AG08395 (cell line): ENCODE data around the gene EVI5L.

Experiments
- DNase-seq: peaks from one replicate; pipeline ENCODE4 v3.0.0; 2012; ENCODE audit warnings: mixed read lengths, low spot score

Gene EVI5L

DNA sequence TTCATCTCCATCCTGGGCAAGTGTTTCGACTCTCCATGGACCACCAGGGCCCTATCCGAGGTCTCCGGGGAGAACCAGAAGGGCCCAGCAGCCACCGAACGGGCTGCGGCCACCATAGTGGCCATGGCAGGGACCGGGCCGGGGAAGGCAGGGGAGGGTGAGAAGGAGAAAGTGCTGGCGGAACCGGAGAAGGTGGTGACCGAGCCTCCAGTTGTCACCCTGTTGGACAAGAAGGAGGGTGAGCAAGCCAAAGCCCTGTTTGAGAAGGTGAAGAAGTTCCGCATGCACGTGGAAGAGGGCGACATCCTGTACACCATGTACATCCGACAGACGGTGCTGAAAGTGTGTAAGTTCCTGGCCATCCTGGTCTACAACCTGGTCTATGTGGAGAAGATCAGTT lies 68.9 kb downstream of the EVI5L start:
- DNase-seq: no peak

DNA sequence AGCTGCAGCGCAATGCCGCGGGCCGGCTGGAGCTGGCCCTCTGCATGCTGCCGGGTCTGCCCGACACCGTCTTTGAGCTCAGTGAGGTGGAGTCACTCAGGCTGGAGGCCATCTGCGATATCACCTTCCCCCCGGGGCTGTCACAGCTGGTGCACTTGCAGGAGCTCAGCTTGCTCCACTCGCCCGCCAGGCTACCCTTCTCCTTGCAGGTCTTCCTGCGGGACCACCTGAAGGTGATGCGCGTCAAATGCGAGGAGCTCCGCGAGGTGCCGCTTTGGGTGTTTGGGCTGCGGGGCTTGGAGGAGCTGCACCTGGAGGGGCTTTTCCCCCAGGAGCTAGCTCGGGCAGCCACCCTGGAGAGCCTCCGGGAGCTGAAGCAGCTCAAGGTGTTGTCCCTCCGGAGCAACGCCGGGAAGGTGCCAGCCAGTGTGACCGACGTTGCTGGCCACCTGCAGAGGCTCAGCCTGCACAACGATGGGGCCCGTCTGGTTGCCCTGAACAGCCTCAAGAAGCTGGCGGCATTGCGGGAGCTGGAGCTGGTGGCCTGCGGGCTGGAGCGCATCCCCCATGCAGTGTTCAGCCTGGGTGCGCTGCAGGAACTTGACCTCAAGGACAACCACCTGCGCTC lies 69.8 kb downstream of the EVI5L start:
- no peak for DNase-seq

DNA sequence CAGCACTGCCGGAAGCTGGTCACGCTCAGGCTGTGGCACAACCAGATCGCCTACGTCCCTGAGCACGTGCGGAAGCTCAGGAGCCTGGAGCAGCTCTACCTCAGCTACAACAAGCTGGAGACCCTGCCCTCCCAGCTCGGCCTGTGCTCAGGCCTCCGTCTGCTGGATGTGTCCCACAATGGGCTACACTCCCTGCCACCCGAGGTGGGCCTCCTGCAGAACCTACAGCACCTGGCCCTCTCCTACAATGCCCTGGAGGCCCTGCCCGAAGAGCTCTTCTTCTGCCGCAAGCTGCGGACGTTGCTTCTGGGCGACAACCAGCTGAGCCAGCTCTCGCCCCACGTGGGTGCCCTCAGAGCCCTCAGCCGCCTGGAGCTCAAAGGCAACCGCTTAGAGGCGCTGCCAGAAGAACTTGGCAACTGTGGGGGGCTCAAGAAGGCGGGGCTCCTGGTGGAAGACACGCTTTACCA lies 70.4 kb downstream of the EVI5L start:
- DNase-seq: no peak

DNA sequence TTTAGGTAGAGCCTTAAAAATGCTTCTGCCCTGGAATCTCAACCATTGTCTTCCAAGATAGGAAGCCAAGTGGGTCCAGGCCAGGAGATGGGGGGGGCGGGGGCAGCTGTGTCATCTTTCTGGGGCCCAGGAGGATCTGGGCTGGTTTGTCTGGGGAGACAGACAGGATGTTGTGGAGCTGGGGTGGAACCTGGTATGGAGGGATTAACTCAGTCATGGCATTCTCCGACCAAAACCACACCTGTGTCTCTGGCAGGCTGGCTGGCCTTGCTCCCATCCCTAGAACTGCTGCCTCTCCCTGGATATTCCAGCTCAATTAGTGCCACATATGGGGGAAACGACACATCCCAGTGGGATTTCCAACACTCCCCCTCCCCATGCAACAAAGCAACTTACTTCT lies 70.9 kb downstream of the EVI5L start:
- DNase-seq: no peak

DNA sequence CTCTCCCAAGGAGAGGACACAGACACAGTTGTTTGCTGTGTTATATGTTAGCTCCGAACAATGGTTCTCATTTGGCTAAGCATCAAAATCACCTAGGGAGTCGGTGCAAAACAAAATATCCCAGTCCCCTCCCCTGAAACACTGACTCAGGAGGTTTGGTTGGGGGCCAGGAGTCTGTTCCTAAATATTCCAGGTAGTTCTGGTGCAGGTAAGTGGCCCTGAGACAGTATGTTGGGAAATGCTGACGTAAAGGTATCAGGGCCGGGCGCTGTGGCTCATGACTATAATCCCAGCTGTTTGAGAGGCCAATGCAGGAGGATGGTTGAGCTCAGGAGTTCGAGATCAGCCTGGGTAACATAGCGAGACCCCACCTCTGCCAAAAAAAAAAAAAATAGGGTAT lies 71.3 kb downstream of the EVI5L start:
- no peak for DNase-seq

DNA sequence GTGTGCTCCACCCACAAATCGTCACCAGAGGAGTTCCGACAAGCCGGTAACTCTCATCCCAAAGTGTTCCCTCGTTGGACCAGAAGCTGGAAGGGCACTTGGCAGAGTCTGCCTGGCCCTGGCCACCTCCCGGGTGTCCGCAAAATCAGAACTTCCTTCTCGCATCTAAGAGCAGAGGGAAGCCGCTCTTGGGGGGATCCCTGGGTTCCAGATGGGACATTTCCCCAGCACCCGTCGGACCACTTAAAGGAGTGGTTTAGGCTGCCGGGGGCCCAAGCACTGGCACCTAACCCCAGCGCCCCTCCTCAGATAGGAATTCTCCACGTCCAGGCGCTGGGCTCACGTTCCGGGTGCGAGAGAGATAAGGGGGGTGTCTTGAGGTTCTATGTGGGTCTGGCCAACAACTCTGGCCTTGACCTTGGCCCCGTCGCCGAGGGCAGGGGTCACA lies 72.8 kb downstream of the EVI5L start:
- no peak for DNase-seq

DNA sequence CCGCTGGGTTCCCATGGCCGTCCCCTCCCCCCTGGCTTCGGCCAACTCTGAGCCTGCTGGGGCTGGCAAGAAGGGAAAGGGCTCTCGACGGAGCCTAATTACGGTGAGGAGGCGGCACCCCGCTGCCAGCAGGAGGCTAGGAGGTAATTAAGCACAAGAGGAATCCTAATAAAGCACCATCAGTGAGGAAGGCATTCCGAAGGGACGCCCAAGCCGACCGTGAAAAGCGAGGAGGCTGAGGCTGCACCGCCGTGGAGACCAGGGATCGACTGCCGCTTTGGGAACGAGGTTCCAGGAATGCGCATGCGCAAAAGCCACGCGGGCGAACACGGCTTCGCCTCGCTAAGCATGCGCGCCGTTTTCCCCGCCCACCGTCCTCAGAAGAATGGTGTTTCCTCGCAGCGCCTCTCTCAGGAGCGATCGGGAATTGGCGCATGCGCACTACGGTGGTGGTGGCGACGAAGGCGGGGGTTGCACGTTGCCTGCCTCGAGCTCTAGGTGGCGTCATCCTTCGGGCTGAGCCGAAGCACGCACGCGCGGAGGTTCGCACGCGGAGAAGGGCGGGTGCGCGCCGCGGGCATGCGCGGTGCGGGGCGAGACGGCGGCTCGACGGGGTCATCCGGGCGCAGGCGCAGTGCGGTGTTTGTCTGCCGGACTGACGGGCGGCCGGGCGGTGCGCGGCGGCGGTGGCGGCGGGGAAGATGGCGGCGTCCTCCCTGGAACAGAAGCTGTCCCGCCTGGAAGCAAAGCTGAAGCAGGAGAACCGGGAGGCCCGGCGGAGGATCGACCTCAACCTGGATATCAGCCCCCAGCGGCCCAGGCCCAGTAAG lies 73.4 kb downstream of the EVI5L start, which contains the start of gene MAP2K7:
MAP2K7 (plus strand) TSS at position 634 of the 830 bp plus-strand sequence; CDS start at position 702, 68 bp downstream.
- DNase-seq: peak; percentile 100

DNA sequence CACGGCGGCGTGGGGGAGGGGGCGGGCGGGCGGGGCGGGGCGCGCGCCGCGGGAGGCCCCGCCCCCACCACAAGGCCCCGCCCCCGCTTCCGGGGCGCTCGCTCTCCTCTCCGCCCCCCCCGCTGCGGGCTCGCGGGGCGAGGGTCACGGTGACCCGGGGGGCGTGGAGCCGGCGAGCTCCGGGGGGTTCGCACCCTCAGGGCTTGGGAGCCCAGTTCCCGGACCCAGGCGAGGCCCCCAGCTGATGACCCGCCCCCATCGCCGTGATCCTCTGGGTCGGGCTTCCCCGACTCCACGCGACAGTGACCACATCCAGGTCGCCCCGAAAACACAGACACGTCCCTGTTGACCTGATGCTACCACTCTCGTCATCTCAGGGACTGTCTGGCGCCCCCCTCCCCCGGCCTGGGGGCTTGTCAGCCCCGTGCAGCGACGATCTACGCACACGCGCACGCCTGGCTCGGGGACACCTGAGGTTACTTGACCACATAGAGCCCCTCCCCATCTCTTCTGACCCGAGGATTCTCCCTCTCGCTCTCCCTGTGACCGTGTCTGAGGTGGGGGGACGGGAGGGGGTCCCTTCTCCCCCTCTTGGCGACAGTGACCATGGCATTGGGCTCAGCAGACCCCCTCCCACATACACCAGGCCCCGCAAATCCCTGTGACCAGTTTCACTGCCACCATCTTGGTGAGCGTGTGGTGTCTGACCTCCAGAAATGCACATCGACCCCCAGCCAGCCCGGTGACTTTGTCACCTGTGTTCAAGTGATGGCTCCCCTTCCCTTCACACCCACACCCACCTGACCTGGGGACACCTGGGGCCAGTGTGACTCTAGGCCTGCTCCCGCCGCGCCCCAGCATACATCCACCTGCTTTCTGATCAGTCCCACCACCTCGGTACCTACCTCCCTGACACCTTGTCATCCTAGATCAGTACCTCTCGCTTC lies 74.3 kb downstream of the EVI5L start:
- peak; percentile 62 for DNase-seq

DNA sequence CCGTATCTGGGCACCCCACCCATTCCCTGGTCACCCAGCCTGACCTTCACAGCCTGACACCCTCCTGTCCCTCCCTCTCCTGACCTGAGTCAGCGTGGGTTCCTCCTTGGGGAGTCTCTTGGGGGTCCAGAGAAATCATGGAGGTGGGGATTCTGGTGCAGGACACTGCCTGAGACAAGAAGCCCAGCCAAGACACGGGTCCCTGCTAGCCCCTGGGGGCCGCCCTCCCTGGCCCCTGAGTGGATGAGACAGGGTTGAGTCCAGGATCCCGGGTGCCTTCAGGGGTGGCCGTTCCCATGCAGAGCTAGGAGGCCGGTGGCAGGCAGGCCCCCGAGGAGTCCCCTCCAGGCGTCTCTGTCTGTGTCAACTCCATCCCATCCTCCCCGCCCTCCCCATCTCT lies 75.2 kb downstream of the EVI5L start:
- no peak for DNase-seq

DNA sequence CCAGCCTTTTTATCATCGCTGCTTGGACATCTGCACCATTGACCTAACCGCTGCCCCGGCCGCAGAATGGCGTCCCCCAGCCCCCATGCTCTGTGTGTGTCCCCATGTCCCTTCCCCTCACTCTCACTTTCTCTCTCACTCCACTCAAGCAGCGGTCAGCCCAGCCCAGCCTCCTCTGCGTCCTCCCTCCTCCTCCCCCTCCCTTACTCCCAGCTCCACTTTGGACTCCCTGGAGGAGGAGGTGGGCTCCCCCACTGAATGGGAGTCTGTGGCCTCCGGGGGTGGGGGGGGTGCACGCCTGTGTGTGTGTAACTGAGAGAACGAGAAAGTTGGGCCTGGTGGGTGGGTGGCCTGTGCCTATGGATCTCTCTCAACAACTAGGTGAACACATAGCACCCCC lies 75.8 kb downstream of the EVI5L start:
- DNase-seq: no peak

DNA sequence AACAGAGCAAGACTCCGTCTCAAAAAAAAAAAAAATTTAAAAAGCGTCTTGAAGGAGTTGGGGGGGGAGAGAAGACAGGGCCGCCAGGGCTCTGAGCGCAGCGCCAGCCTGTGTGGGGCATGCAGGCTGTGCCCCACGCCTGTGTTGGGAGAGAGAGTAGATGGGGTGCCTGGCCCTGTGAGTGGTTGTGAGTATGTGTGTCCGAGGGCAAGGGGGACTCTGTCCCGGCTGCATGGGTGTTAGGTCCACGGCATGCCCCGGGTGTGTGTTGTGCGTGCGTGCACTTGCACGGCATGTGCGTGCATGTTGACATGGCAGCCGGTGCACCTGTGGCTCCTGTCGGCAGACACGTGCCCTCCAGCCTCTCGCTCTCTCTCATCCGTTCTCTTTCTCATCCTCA lies 77.1 kb downstream of the EVI5L start:
- no peak for DNase-seq

DNA sequence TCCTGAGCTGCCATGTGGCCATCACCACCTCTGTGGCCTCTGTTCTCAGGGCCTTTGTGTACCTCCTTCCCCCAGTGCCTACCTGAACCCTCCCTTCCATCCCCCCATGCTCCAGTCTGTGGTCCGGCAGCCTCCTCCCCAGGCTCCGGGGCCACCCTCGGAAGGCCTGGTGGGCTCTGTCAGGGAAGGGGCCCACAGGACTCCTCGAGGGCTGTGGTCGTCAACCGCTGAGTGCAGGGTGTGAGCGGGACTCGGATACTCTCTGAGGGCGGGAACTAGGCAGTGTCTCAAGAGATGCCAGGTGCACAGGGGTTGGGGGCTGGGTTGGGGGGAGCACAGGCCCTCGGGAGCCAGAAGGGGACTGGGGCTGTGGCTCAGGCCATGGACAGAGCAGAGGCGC lies 77.5 kb downstream of the EVI5L start:
- DNase-seq: no peak

DNA sequence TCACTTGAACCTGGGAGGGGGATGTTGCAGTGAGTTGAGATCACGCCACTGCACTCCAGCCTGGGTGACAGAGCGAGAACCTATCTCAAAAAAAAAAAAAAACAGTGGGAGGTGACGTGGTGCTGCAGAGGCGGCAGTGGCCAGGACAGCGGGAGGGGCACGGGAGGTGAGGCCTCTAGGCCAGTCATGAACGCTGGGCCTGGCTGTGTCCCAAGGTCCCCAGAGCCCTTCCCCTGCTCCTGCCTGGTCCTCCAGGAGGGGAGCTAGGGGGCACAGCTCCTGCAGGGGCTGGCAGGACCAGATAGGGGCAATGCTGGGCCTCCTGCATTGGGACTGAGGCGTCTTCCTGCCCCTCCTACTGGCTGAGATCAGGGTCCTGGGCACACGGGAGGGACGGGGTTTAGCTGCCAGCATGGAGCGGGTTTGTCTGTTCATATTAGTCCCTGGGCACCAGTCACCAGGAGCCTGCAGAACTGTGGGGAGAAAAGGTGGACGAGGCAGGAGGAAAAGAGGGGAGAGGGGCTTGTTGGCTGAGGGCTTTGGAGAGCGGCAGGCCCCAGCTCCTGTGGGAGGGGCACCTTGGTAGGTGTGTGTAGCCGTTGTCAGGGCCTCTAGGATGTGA lies 78.2 kb downstream of the EVI5L start:
- no peak for DNase-seq

DNA sequence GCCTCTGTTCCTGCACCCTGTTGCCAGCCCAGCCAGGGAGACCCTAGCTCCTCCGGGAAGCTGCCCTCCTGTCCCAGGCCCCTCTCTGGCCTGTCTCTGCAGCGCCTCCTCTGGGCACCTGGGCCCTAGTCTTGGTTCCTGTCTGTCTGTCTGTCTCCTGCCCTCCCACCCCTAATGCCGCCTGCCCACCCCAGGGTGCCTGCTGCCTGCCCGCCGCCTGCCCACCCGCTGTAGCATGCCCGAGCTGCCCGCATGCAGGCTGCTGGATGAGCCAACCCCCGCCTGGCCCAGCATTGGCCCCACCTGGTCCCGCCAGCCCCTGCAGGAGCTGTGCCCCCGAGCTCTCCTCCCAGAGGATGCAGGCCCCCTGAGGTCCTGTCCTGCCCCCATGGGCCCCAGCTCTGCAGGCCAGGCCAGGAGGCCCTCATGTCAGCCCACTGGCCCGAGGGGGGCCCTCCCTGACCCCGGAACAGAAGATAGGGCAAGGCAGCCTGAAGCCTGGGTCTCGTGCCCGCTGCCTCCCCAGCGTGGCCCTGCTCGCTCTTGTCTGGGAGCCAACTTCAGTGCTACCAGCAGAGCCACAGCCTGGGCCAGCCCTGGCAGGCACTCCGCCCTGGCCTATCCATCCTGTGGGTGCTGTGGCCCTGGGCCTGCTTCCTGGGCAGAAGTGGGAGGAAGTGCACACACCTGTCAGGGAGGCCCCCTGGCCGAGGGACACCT lies 78.9 kb downstream of the EVI5L start:
- DNase-seq: no peak

DNA sequence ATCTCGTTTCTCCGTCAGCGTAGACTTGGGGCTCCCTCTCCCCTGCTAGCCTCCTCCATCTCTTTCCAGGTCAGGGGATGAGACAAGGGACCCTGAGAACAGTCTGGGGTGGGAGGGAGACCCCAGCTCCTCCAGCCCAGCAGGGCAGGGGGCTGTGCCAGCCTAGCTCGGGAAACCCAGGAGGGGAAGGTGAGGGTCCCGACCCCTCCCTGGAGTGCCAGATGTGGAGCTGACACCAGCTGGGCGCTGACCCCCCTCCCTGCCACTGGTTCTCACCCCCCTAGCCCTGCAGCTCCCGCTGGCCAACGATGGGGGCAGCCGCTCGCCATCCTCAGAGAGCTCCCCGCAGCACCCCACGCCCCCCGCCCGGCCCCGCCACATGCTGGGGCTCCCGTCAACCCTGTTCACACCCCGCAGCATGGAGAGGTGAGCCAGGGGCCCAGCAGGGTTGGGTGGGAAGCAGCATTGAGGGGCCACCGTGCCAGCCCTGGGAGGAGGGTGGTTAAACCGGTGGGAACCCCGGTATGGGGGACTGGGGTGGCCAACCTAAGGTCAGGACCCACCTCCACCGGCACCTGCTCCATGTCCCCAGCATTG lies 79.6 kb downstream of the EVI5L start:
- no peak for DNase-seq

DNA sequence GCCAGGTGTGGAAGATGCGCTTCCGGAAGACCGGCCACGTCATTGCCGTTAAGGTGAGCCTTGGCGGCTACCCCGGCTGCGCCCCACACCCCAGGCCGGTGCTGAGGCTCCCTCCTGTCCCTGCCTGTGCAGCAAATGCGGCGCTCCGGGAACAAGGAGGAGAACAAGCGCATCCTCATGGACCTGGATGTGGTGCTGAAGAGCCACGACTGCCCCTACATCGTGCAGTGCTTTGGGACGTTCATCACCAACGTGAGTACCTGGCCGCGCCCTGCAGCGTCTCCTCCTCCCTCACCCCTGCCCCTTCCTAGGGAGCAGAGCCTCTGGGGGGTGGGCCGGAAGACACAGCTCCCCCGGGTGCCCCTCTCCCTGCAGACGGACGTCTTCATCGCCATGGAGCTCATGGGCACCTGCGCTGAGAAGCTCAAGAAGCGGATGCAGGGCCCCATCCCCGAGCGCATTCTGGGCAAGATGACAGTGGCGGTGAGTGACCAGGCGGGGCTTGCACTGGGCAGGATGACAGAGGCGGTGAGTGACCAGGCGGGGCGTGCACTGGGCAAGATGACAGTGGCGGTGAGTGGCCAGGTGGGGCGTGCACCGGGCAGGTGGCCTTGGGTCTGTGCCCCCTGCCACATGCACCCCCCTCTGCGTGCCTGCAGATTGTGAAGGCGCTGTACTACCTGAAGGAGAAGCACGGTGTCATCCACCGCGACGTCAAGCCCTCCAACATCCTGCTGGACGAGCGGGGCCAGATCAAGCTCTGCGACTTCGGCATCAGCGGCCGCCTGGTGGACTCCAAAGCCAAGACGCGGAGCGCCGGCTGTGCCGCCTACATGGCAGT lies 80.5 kb downstream of the EVI5L start:
- no peak for DNase-seq

DNA sequence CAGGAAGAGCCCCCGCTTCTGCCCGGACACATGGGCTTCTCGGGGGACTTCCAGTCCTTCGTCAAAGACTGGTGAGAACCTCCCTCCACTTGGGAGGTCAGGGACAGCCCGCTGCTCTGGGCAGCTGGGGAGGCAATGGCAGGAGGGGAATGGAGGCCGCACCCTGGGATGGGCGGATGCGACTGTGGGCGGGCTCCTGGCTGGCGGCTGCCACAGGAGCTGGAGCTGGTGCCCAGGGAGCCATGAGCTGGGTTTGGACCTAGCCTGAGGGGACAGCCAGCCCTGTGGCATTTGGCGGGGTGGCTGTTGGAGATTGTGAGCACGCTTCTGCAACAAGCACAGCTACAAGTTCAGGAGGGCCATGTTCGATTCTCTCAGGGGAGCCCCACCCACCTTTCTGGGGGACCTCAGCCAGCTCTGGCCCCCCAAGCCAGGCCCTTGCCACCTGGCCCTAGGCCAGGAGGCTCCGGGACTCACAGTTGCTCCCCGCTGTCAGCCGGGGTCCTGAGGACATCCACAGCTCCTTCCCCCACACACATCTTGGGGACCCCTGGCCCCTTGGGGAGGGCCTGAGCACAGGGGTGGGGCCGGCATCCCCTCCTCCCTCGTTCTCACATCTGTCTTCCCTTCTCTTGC lies 81.6 kb downstream of the EVI5L start:
- DNase-seq: no peak

DNA sequence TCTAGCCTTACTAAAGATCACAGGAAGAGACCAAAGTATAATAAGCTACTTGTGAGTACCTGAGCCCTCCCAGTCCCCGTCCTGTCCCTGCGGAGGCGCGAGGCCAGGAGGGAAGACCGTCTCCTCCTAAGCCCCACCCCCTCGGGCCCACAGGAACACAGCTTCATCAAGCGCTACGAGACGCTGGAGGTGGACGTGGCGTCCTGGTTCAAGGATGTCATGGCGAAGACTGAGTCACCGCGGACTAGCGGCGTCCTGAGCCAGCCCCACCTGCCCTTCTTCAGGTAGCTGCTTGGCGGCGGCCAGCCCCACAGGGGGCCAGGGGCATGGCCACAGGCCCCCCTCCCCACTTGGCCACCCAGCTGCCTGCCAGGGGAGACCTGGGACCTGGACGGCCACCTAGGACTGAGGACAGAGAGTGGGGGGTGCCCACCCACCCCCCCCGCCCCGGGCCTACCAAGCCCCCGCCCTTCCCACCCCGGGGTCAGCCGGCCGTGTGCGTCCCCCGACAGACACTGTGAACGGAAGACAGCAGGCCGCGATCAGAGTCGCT lies 82.2 kb downstream of the EVI5L start:
- no peak for DNase-seq
